ENCODE measurements around the gene GABRB1.

Gene GABRB1

DNA sequence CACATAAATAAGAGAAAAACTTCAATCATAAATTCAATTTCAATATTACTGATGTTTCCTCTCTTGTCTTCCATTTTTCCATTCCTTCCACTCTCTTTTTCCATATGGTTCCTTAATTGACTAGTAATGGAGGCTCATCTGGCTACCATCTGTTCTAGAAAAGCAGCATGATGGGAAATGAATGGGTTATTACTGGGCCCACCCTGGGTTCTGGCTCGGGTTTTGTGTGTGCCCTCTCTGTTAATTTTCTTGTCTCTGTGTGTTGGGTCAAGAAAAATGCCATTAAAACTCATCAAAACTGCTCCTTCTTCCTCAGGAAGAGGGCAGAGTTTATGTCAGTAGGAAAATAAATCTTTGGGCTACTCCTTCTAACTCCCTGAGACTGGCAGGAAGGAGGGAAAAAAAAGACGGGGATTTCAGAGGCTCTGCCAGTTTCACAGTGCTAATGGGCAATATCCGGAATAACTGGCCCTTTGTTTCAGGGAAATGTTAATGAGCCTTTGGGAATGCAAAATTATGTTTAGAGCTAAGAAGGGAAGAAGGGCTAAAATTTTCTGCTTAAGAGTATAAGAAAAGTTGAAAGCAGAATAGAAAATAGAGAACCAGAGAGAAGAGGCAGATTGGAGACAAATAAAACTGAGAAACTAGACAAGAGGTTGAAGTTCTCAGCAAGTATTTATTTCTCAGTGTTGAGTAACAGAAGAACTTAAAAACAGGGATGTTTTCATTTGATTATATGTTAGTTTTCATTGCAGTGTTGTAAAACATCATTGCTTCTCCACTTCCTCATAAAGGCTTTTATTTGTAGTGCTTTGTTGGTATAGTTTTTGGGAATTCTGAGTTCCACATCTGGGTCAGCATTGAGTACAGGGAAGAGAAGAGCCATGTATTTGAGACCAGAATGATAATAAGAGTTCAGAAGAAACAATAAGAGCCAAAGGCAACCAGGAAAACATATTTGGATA, 19.7 kb downstream of the GABRB1 start:
- no peak for DNase-seq

- no peak for DNase-seq
These were observed 22.1 kb downstream of the GABRB1 start for GRCh38 chr4:47053485-47053884.

DNA sequence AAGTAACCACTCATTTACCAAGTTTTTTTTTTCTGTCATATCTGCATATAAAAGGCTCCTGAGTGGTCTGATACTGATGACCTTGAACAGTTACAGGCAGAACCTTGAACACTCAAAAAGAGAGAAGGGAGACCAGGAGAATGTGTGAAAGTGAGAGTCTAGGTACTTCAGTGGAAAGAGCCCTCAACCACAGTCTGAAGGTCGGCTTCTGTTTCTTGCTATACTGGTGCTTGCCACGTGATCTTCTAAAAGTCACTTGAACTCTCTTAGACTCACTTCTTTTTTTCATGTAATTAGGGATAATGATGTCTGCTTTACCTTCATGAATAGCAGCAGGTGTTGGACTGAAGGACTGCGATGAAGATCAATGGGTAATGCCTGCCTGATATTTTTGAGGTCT, 22.8 kb downstream of the GABRB1 start:
- no peak for DNase-seq

DNA sequence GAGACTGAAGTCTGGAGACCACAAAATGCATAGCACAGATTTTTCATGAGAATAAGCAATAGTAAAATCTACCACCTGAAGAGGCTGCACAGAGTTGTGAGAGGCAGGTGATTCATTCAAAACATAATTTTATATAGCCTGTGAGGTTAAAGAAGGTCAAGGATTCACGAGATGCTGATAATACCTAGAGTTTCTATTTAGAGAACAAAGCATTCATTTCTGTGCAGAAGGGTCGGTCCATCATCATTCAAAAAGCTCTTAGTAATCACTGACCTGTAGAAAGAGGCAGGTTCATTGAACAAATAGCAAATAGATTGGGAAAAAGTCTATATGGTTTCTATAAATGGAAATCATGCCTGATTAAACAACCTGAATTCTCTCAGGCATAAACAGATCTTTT, 26.6 kb downstream of the GABRB1 start:
- DNase-seq = no peak

GRCh38 chr4:47060561-47060960, 29.2 kb downstream of the GABRB1 start:
- no peak for DNase-seq

DNA sequence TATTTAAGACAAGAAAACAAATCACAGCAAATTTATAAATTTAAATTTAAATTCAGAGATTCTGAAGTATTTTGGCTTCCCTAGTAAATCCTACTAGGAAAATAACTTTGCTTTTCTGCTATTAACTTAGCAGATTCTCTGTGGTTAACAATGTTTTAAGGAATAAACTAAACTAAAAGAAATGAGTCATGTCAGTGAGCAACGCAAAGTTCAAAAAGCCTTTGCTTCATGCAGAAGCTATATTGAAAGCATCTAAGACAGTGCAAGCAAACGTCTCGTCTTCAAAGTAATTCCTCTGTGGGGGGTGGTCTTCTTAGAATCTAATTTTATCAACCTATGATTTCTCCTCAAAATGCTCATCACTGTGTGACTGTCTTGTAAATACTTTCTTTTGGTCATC, 30.1 kb downstream of the GABRB1 start:
- DNase-seq = no peak

- no peak for DNase-seq
These were observed 33.7 kb downstream of the GABRB1 start for GRCh38 chr4:47065051-47065481.

- DNase-seq = no peak
These were observed 37.6 kb downstream of the GABRB1 start for GRCh38 chr4:47068986-47069385.

- no peak for DNase-seq
These were observed 40.6 kb downstream of the GABRB1 start for GRCh38 chr4:47071901-47072341.

DNA sequence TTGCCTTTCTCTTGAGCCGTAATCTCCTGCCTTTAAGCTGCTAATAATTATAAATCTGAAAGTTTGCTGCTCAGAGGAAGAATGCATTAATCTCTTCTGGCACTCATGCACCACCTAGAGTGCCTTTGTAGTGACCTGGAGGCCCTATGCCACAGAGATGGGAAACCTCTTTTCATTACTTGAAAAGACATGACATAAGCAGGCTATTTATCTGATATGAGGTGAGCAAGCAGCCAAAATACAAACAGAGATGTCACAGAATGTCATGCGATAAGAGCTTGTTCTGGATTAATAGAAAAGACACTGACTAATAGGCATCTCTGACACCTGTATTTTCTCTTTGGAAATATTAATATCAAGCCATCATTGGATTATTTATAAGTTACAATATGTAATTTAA, 42.3 kb downstream of the GABRB1 start:
- no peak for DNase-seq

GRCh38 chr4:47074816-47075215, 43.4 kb downstream of the GABRB1 start:
- DNase-seq = no peak

GRCh38 chr4:47075262-47075661, 43.9 kb downstream of the GABRB1 start:
- DNase-seq = no peak

GRCh38 chr4:47075919-47076318, 44.6 kb downstream of the GABRB1 start:
- no peak for DNase-seq

DNA sequence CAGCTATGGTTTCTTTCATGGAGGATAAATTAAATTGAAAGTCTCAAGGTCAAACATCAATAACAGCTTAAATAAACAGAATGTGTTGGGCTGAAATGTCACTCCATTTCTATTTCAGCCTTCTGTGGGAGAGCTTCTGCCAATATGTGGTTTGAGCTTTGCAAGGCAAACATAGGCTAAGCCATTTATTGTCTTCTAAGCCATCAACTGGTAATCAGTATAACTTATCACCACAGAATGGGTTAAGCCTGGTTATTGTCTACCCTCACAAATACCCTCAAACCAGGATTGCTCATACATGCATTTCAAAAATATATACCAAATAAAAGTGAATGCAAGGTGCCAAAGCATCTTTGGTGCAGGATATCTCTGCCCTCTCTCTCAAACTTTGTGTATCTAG, 52.7 kb downstream of the GABRB1 start:
- no peak for DNase-seq

GRCh38 chr4:47084795-47085194, 53.4 kb downstream of the GABRB1 start:
- DNase-seq = no peak

DNA sequence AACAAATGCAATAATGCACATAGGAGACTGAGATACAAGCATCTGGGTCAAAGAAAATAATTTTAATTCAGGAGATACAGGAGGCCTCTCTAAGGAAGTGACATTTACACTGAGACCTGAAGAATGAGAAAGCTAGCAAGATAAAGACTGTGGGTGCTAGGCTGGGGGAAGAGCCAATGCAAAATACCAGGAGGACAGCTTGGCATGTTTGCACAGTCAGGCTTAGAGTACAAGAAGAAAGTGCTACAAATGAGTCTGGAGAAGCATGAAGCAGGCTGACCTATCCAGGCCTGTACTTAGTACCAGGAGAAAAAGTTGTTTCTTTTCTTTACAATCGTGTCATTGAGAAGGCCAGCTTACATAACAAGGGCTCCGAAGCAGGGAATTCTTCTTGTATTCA, 56.9 kb downstream of the GABRB1 start:
- no peak for DNase-seq

DNA sequence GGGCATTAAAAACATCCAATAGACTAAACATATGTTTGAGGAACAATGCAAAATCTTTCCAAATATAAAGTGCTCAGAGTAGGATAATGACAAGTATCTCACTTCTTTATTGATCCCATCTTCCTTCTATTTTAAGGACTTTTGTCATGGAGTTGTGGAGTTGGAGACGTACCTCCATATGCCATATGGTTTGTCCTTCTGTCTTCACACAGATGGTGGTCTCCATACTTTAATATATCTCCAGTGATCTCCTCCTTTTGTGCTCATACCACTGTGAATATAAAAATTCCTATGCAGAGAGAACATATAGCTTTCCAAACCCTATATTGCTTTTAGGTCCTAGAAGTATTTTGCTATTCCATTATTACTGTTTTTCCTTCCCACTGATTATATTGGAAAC, 64.5 kb downstream of the GABRB1 start:
- DNase-seq = no peak

DNA sequence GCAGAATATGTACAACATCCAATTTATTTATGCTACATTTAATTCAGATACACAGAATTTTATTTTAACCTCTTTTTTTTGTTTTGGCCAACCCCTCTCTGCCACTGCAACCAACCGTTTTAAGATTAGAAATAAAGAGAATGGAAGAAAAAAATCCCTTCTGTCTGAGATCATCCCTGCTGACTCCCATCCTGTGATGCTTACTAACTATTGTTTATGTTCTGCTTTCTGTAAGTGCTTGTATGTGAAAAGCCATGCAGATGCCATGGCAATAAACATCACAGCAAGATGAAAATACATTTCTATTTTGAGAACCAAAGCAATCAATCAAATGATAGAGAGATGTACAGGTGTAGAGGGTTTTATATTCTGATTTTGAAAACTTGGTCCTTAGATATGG, 70.1 kb downstream of the GABRB1 start:
- no peak for DNase-seq

DNA sequence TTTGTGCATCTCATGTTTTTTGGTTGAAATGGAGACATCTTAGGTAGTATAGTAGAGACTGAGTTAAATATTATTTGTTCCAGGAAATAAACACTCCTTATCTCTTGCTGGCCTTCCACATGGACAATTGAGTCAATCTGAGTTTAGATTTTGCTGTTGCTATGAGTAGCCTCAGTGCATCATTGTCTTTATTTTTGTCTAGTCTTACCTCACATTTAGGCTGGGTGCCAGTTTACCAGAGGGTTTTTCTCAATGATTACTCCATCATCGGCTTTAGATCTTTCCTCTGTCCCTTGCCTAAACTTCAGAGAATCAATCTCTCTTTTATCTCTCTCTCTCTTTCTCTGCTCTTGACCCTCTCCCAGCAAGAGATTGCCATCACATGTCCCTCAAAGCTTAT, 73.6 kb downstream of the GABRB1 start:
- DNase-seq = no peak

- no peak for DNase-seq
These were observed 75.2 kb downstream of the GABRB1 start for GRCh38 chr4:47106561-47106960.

- DNase-seq = no peak
These were observed 78.0 kb downstream of the GABRB1 start for GRCh38 chr4:47109379-47109778.

DNA sequence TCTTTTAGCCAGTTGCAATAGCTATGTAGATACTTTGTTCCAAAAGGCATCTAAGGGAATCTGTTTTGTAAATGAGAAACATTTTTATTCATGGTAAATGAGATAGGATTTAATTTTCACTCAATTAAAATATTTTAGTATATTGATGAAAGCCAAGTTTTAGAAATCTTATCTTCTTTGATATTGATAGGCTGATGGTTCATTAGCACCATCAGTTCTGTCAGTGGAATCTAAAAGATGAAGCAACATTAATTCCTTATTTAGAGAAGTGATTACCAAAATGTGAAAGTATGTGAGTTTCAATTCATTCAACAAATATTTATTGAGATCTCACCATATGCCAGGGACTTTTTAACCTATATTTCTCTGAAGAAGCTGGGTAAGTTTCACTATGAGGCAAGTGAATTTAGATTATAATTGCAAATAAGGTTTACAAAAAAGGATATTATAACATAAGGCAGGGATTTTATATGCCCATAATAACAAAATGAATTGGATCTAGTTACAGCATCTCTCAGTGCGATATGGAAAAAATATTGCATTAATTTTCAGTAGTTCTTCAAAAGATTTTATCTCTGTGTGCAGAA, 79.3 kb downstream of the GABRB1 start:
- no peak for DNase-seq

DNA sequence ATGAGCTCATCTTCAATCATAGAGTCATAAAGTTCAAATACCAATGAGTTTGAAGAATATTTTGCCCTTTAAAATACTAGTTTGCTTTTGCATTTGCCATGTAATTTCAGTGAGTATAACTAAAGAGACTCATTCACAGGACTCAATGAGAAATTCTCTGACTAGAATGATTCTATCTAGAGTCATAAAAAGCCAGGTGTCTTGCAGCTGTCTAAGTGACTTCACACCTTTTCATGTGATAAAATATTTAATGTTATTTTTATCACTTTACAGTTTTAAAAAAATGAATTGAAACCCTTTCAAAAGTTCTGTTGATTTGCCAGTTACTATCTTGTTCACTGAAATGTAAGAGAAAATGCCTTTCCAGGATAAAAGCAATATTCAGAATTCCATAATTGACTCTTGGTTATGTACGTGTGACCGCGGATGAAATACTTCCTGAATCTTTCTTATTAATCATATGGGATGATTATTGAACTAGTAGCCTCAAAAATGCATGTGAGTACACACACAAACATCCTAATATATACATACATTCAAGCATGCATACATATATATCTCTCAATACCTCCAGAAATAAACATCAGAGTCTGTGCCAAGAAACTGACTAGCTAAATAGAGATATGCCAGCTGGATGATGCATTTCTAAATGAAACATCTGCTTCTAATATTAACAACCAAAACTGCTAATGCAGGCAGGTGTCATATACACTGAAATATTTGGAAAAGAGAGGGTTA, 87.0 kb downstream of the GABRB1 start:
- DNase-seq = no peak

DNA sequence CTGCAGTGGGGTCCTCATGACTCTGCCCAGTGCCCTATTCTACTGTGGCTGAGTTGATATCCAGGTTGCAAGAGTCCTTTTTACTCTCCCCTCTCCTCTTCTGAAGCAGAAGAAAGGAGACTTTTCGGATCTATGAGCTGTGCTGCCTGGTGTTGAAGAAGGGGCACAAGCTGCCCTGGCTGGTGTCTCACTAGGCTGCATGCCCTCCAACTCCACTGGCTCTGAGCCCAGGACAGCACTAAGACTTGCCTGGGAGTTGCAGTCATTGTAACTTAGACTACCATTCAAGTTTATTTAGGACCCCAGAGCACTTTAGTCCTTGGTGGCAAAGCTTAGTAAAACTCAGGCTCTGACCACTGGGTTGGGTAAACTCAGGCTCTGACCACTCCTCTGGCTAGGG, 89.4 kb downstream of the GABRB1 start:
- no peak for DNase-seq

Measured in CD4-positive, alpha-beta T cell treated with Interferon gamma for 1 hour (primary cell).